GM06990 (cell line): ENCODE measurements around the gene PTGIS.

Source experiments
- DNase-seq: peaks from one replicate; pipeline ENCODE4 v3.0.0-alpha.2; 2011; ENCODE audit not compliant: insufficient read length; ENCODE audit errors: extremely low read depth
- H3K27me3 ChIP-seq: replicated peaks from 2 replicates; pipeline ENCODE4 v1.6.0; 2011; ENCODE audit warnings: low read length; ENCODE audit not compliant: control insufficient read depth, insufficient read depth
- H3K36me3 ChIP-seq: 2 replicates; pipeline ENCODE4 v1.5.1; 2011; ENCODE audit warnings: low read length; ENCODE audit not compliant: control insufficient read depth, insufficient read depth
- H3K4me3 ChIP-seq: replicated peaks from 2 replicates; pipeline ENCODE4 v1.5.1; 2011; ENCODE audit warnings: low read depth, mild to moderate bottlenecking, control low read depth, low read length
- CTCF ChIP-seq: IDR thresholded peaks from 2 replicates; pipeline ENCODE4 v1.5.1; 2011; ENCODE audit warnings: low read length, control low read depth, mild to moderate bottlenecking, inconsistent platforms; ENCODE audit not compliant: insufficient read depth, poor library complexity, severe bottlenecking

Gene PTGIS

GRCh38 chr20:49581482-49581881, 13.5 kb upstream of the PTGIS start:
- DNase-seq = no peak
- H3K4me3 ChIP-seq = no peak overlapping the region
- no peak for TF ChIP-seq CTCF
- H3K36me3 ChIP-seq = no peaks in the 10 kb centered on the region
- H3K27me3 ChIP-seq = peaks cover 1% of the 10 kb centered on the region

DNA sequence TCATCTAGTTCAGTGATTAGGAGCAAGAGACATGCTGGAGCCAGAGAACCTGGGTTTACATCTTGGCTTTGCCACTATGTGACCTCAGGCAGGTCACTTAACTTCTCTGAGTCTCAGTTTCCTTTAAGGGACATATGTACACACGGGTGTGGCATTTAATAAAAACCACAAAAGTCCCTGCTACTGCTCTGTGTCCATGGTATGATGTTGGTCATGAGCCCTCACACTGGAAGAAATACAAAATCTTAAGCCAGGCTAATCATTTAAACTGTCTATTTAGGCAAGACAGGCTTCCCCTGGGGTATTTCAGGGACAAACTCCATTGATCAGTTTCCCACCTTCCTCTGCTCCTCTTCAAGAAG, 12.9 kb upstream of the PTGIS start:
- Histone ChIP-seq H3K4me3 (no peak overlapping the region), H3K27me3 (peaks cover 1% of the 10 kb centered on the region), H3K36me3 (no peaks in the 10 kb centered on the region)
- no peak for DNase-seq
- no peak for TF ChIP-seq CTCF

DNA sequence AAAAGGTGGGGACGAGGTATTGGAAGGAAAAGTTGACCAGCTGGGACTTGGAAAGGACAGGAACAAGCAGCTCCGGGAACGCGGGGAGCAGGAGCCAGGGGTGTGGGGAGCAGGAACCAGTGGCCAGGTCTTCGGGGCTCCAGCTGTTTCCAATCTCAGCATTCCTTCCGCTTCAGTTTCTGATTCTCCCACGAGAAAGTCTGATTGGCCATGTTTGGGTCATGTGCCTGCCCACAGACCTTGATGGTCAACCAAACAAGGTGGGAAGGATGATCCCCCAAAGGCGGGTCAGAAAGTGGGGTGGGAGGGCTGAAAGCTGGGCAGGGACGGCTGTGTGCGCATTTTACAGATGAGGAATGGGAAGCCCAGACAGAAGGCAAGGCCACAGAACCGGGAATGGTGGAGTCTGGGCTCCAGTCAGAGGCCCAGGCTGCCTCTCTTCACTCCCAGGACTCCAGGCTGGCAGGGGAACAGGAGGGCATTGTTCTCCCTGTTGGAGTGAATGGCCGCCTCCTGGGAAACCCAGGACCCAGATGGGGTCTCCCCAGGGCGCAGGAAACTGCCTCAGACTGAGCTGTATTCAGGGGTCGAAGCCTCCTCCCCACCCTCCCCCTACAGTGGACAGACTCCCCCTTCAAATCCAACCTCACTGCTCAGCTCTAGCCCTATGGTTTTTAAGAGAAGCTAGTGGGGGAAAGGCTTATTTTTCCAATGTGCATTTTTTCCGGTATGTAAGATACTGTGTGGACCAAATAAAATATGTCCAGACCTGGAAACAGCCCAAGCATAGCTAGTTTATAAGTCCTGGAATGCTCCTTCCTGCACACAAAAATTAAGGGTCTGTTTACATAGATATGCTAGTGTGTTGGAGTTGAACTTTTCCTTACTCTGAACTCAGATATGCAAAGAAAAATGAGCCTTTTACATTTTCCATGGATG, 12.2 kb upstream of the PTGIS start:
- no peak for TF ChIP-seq CTCF
- no peak overlapping the region for H3K4me3 ChIP-seq
- DNase-seq = no peak
- no peaks in the 10 kb centered on the region for H3K36me3 ChIP-seq
- H3K27me3 ChIP-seq = peaks cover 1% of the 10 kb centered on the region

DNA sequence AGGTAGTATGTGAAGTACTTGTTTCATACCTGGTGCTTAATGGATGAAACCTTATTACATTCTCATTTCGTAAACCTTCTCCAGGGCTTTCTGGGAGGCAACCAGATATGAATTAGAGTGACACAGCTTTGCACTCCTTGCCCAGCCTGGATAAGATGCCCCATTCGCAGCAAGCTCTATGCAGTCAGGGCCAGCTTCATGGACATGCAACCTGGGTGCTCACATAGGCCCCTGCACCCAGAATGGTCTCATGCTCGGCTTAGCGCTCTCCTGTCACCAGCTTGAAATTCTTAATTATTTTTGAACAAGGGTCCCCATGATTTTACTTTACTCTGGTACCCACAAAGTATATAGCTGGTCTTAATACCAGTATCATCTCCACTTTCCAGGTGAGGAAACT, 11.3 kb upstream of the PTGIS start:
- H3K36me3 ChIP-seq = no peaks in the 10 kb centered on the region
- no peak for DNase-seq
- peaks cover 1% of the 10 kb centered on the region for H3K27me3 ChIP-seq
- H3K4me3 ChIP-seq = no peak overlapping the region
- no peak for TF ChIP-seq CTCF

DNA sequence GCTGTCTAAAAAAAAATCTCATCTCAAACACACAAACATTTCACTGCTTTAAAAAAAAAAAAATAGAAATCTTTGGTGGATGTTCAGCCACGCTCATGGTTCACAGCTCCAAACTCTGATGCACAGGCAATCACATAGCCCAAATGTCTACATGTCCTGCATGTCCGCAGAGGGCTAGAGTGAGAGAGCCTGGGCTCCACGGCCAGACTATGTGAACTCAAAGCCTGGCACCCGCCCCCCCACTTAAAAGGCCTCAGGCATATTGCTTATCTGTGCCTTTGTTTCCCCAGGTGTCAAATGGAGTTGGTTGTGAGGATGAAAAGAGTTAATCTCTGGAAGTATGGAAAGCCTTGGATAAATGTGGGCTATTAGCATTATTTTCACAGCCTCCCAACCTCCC, 10.5 kb upstream of the PTGIS start:
- H3K36me3 ChIP-seq = no peaks in the 10 kb centered on the region
- DNase-seq = no peak
- no peak for TF ChIP-seq CTCF
- peaks cover 1% of the 10 kb centered on the region for H3K27me3 ChIP-seq
- no peak overlapping the region for H3K4me3 ChIP-seq
